ENCODE results near the gene ARHGAP5.

ARHGAP5 gene

DNA sequence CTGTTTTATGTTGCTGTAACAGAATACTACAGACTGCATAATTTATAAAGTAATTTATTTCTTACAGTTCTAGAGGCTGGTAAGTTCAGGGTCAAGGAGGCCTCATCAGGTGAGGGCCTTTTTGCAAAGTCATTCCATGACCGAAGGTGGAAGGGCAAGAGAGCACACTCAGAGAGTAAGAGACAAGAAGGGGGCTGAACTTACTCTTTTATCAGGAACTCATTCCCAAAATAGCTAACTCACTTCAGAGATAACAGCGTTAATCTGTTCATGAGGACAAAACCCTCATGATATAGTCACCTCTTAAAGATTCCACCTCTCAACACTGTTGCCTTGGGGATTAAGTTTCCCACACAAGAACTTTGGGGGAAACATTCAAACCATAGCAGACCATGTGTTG, 73.3 kb downstream of the ARHGAP5 start:
- in situ Hi-C loops (cut with MboI; ENCODE audit: low pct_unique_long_range_greater_than_20kb, low sequenced_read_pairs, unreplicated experiment) = no loop called here
- no peak for DNase-seq (ENCODE audit: low spot score)
- TF ChIP-seq CTCF (IDR thresholded peaks at IDR 0.05; ENCODE audit: extremely low read depth, insufficient read depth, missing control alignments) = no peak

- TF ChIP-seq CTCF (IDR thresholded peaks at IDR 0.05; ENCODE audit: extremely low read depth, insufficient read depth, missing control alignments) = no peak
These were observed 88.9 kb downstream of the ARHGAP5 start for GRCh38 chr14:32166029-32166428.

DNA sequence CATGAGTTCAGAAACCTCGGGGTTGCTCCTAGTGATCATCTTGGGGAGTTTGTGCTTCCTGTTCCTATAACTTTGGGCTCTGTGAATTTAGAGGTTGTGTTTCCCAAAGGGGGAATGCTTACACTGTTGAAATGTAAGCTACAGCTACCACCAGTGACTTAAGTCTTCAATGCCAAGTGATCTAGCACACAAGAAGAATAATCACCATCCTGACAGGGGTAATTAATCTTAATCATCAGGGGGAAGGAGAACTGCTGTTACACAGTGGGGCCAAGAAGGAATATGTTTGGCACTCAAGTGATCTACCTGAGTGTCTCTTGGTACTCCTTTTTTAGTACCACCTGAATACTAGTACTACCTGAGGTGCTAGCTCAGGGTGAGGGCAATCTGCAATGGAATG, 89.8 kb downstream of the ARHGAP5 start:
- DNase-seq (ENCODE audit: low spot score) = no peak
- in situ Hi-C loops (cut with MboI; ENCODE audit: low pct_unique_long_range_greater_than_20kb, low sequenced_read_pairs, unreplicated experiment) = no loop called here
- no peak for TF ChIP-seq CTCF (IDR thresholded peaks at IDR 0.05; ENCODE audit: extremely low read depth, insufficient read depth, missing control alignments)

More at GRCh38 chr14:32166029-32166428, 88.9 kb downstream of the ARHGAP5 start:
- DNase-seq (ENCODE audit: low spot score) = no peak
- in situ Hi-C loops (cut with MboI; ENCODE audit: low pct_unique_long_range_greater_than_20kb, low sequenced_read_pairs, unreplicated experiment) = no loop called here

- TF ChIP-seq CTCF (IDR thresholded peaks at IDR 0.05; ENCODE audit: extremely low read depth, insufficient read depth, missing control alignments) = no peak
- in situ Hi-C loops (cut with MboI; ENCODE audit: low pct_unique_long_range_greater_than_20kb, low sequenced_read_pairs, unreplicated experiment) = no loop called here
These were observed 90.8 kb downstream of the ARHGAP5 start for GRCh38 chr14:32167907-32168306.

GRCh38 chr14:32169191-32169590, 92.1 kb downstream of the ARHGAP5 start:
- TF ChIP-seq CTCF (IDR thresholded peaks at IDR 0.05; ENCODE audit: extremely low read depth, insufficient read depth, missing control alignments) = no peak
- DNase-seq (ENCODE audit: low spot score) = no peak
- in situ Hi-C loops (cut with MboI; ENCODE audit: low pct_unique_long_range_greater_than_20kb, low sequenced_read_pairs, unreplicated experiment) = no loop called here

More at GRCh38 chr14:32167907-32168306, 90.8 kb downstream of the ARHGAP5 start:
- no peak for DNase-seq (ENCODE audit: low spot score)

- DNase-seq (ENCODE audit: low spot score) = no peak
- in situ Hi-C loops (cut with MboI; ENCODE audit: low pct_unique_long_range_greater_than_20kb, low sequenced_read_pairs, unreplicated experiment) = no loop called here
- TF ChIP-seq CTCF (IDR thresholded peaks at IDR 0.05; ENCODE audit: extremely low read depth, insufficient read depth, missing control alignments) = no peak
These were observed 94.4 kb downstream of the ARHGAP5 start for GRCh38 chr14:32171469-32171868.
